GM06990 (cell line): ENCODE results near the gene COL9A3.

Experiments
- DNase-seq: peaks from one replicate; pipeline ENCODE4 v3.0.0-alpha.2; 2011; ENCODE audit not compliant: insufficient read length; ENCODE audit errors: extremely low read depth
- H3K27me3 ChIP-seq: replicated peaks from 2 replicates; pipeline ENCODE4 v1.6.0; 2011; ENCODE audit warnings: low read length; ENCODE audit not compliant: control insufficient read depth, insufficient read depth
- H3K36me3 ChIP-seq: 2 replicates; pipeline ENCODE4 v1.5.1; 2011; ENCODE audit warnings: low read length; ENCODE audit not compliant: control insufficient read depth, insufficient read depth
- H3K4me3 ChIP-seq: replicated peaks from 2 replicates; pipeline ENCODE4 v1.5.1; 2011; ENCODE audit warnings: low read depth, mild to moderate bottlenecking, control low read depth, low read length
- CTCF ChIP-seq: IDR thresholded peaks from 2 replicates; pipeline ENCODE4 v1.5.1; 2011; ENCODE audit warnings: low read length, control low read depth, mild to moderate bottlenecking, inconsistent platforms; ENCODE audit not compliant: insufficient read depth, poor library complexity, severe bottlenecking

The COL9A3 gene

GRCh38 chr20:62782149-62782892 lies 34.5 kb upstream of the COL9A3 start:
- DNase-seq = no peak
- Histone ChIP-seq H3K4me3 (no peak overlapping the region), H3K36me3 (no peaks in the 10 kb centered on the region), H3K27me3 (no peaks in the 10 kb centered on the region; the same call in 1 of the 2 replicates)
- TF ChIP-seq CTCF = no peak

GRCh38 chr20:62782893-62783278 lies 34.0 kb upstream of the COL9A3 start:
- no peaks in the 10 kb centered on the region for H3K36me3 ChIP-seq
- no peaks in the 10 kb centered on the region; the same call in 1 of the 2 replicates for H3K27me3 ChIP-seq
- no peak for TF ChIP-seq CTCF
- no peak overlapping the region for H3K4me3 ChIP-seq
- DNase-seq = no peak

GRCh38 chr20:62784497-62784896 lies 32.4 kb upstream of the COL9A3 start:
- Histone ChIP-seq H3K36me3 (no peaks in the 10 kb centered on the region), H3K27me3 (no peaks in the 10 kb centered on the region; the same call in 1 of the 2 replicates), H3K4me3 (no peak overlapping the region)
- no peak for DNase-seq
- TF ChIP-seq CTCF = no peak

GRCh38 chr20:62785393-62785792 lies 31.5 kb upstream of the COL9A3 start:
- no peak overlapping the region for H3K4me3 ChIP-seq
- no peaks in the 10 kb centered on the region for H3K36me3 ChIP-seq
- TF ChIP-seq CTCF = no peak
- H3K27me3 ChIP-seq = no peaks in the 10 kb centered on the region; the same call in 1 of the 2 replicates
- no peak for DNase-seq

- H3K27me3 ChIP-seq = no peaks in the 10 kb centered on the region; the same call in 1 of the 2 replicates
- no peak for TF ChIP-seq CTCF
Measured at GRCh38 chr20:62786157-62786556, 30.7 kb upstream of the COL9A3 start.

GRCh38 chr20:62787321-62787720 lies 29.5 kb upstream of the COL9A3 start:
- Histone ChIP-seq H3K4me3 (no peak overlapping the region), H3K27me3 (no peaks in the 10 kb centered on the region; the same call in 1 of the 2 replicates), H3K36me3 (no peaks in the 10 kb centered on the region)
- DNase-seq = no peak
- TF ChIP-seq CTCF = no peak

More at GRCh38 chr20:62786157-62786556, 30.7 kb upstream of the COL9A3 start:
- DNase-seq = no peak
- H3K36me3 ChIP-seq = no peaks in the 10 kb centered on the region
- no peak overlapping the region for H3K4me3 ChIP-seq
